HepG2 (cell line): ENCODE data around the gene DMKN. TPM values are rescaled to one million over a fixed set of nuclear protein-coding genes. Genes with fewer than 3 reads are reported as not detected.

ENCODE experiments used
- ATAC-seq: fragments of 200-7000 bp; cut with Tn5 transposase; 3 replicates; pipeline ENCODE4 v1.9.1; 2020; ENCODE audit warnings: mild to moderate bottlenecking, moderate library complexity
- BruUV-seq: library from RNA; stranded (reverse); fragments of 400-500 nt; replicated peaks from 2 replicates; lab custom pipeline; 2021; lab: Mats Ljungman, UMichigan
- CTCF ChIA-PET: fragments of 300-600 bp; formaldehyde crosslinking; extraction: SDS; loops from one replicate; lab custom pipeline; 2021; ENCODE audit warnings: low total read pairs, inconsistent platforms, low intra/inter-chr PET ratio; lab: Yijun Ruan, JAX
- POLR2A ChIA-PET: fragments of 350-600 bp; sonication (Branson Sonifier 250); formaldehyde crosslinking; loops from one replicate; lab custom pipeline; 2020; ENCODE audit warnings: antibody characterized with exemption, inconsistent platforms; lab: Yijun Ruan, JAX
- DNase-seq: peaks from one replicate; pipeline ENCODE4 v3.0.0-alpha.2; 2015; ENCODE audit warnings: low spot score
- FAIRE-seq: peaks from 3 replicates; lab custom pipeline; 2011; peaks lifted over from hg19 to GRCh38; lab: Jason Lieb, UNC
- H2AFZ ChIP-seq: one replicate; pipeline ENCODE4 v1.6.1; 2011; ENCODE audit warnings: low read length, inconsistent platforms
- H3K27ac ChIP-seq: fragments of 300-600 bp; 3 replicates; pipeline ENCODE4 v1.8.0; 2011; ENCODE audit warnings: mixed run types, mild to moderate bottlenecking, mixed read lengths, low read length, inconsistent platforms; ENCODE audit not compliant: insufficient read depth; ENCODE audit errors: extremely low read length
- H3K27me3 ChIP-seq, 2 experiments: fragments of 200-600 bp in 1 of 2; 2 replicates in 1 of 2; 3 replicates in 1 of 2; pipeline versions ENCODE4 v1.6.0 to v1.8.0; 2011; ENCODE audit warnings: low read length in 2 of 2, mild to moderate bottlenecking in 2 of 2, moderate library complexity in 2 of 2, inconsistent platforms in 1 of 2; ENCODE audit not compliant: insufficient read depth in 2 of 2, control insufficient read depth in 1 of 2
- H3K36me3 ChIP-seq, 2 experiments: fragments of 200-600 bp in 1 of 2; replicated peaks in 1 of 2; 2 replicates in 1 of 2; 3 replicates in 1 of 2; pipeline versions ENCODE4 v1.5.1 to v1.8.0; 2011; ENCODE audit warnings: low read length in 2 of 2, inconsistent platforms in 1 of 2; ENCODE audit not compliant: insufficient read depth in 2 of 2, control insufficient read depth in 1 of 2
- H3K4me1 ChIP-seq: 2 replicates; pipeline ENCODE4 v1.5.1; 2012; ENCODE audit warnings: low read length, inconsistent platforms; ENCODE audit not compliant: insufficient read depth
- H3K4me2 ChIP-seq: 2 replicates; pipeline ENCODE4 v1.6.0; 2011; ENCODE audit warnings: low read depth, low read length, inconsistent platforms
- H3K4me3 ChIP-seq, 3 experiments: fragments of 200-600 bp in 1 of 3; sonication (generic), shearing (Covaris generic) in 1 of 3; replicated peaks in 1 of 3; 2 replicates each; pipeline ENCODE4 v1.5.1; 2011 to 2016; ENCODE audit warnings: low read length in 3 of 3, inconsistent platforms in 2 of 3, low read depth in 2 of 3, mild to moderate bottlenecking in 2 of 3, control low read depth in 1 of 3, mixed read lengths in 1 of 3; ENCODE audit not compliant: insufficient read depth in 1 of 3
- H3K79me2 ChIP-seq: one replicate; pipeline ENCODE4 v1.6.1; 2011; ENCODE audit warnings: low read length, inconsistent platforms; ENCODE audit not compliant: insufficient read depth
- H3K9ac ChIP-seq: 2 replicates; pipeline ENCODE4 v1.6.0; 2011; ENCODE audit warnings: mild to moderate bottlenecking, low read depth, low read length, inconsistent platforms; ENCODE audit not compliant: insufficient read depth
- H3K9me3 ChIP-seq: 2 replicates; pipeline ENCODE4 v1.5.1; 2012; ENCODE audit warnings: mild to moderate bottlenecking, low read length
- H4K20me1 ChIP-seq: 2 replicates; pipeline ENCODE4 v1.6.0; 2011; ENCODE audit warnings: inconsistent platforms, mild to moderate bottlenecking, low read length, moderate library complexity; ENCODE audit not compliant: insufficient read depth
- CBX5 ChIP-seq: sonication (generic); formaldehyde crosslinking; IDR thresholded peaks from 2 replicates; pipeline ENCODE4 v1.4.0; 2020; ENCODE audit warnings: missing genetic modification reagents, borderline replicate concordance
- ESRRA ChIP-seq: sonication (generic); formaldehyde crosslinking; IDR thresholded peaks from 2 replicates; pipeline ENCODE4 v1.5.1; 2020; ENCODE audit warnings: mild to moderate bottlenecking, low read depth, missing genetic modification reagents
- HNRNPLL ChIP-seq: fragments of 200-400 bp; formaldehyde crosslinking; IDR thresholded peaks from 2 replicates; pipeline ENCODE4 v1.6.1; 2017; ENCODE audit warnings: mild to moderate bottlenecking, low read depth, low read length; ENCODE audit not compliant: poor library complexity, severe bottlenecking
- IRF2 ChIP-seq: IDR thresholded peaks from 2 replicates; pipeline ENCODE4 v1.6.1; 2018; ENCODE audit warnings: missing genetic modification reagents, missing compliant biosample characterization
- RFX3 ChIP-seq: IDR thresholded peaks from 2 replicates; pipeline ENCODE4 v1.6.1; 2016; ENCODE audit warnings: missing biosample characterization, missing genetic modification reagents
- TOPORS ChIP-seq: sonication (generic); formaldehyde crosslinking; IDR thresholded peaks from 2 replicates; pipeline ENCODE4 v1.8.0; 2023; ENCODE audit warnings: mild to moderate bottlenecking, missing genetic modification reagents
- ZC3H4 ChIP-seq: sonication (generic); formaldehyde crosslinking; IDR thresholded peaks from 2 replicates; pipeline ENCODE4 v1.4.0; 2020; ENCODE audit warnings: missing genetic modification reagents, borderline replicate concordance
- ZNF354B ChIP-seq: sonication (generic); formaldehyde crosslinking; IDR thresholded peaks from 2 replicates; pipeline ENCODE4 v1.8.0; 2022; ENCODE audit warnings: mild to moderate bottlenecking, missing genetic modification reagents
- ZNF451 ChIP-seq: sonication (generic); formaldehyde crosslinking; IDR thresholded peaks from 2 replicates; pipeline ENCODE4 v1.5.0; 2020; ENCODE audit warnings: mild to moderate bottlenecking, missing genetic modification reagents
- ZNF496 ChIP-seq: sonication (generic); formaldehyde crosslinking; IDR thresholded peaks from 2 replicates; pipeline ENCODE4 v1.8.1; 2023; ENCODE audit warnings: mild to moderate bottlenecking, moderate library complexity, missing genetic modification reagents; ENCODE audit not compliant: insufficient replicate concordance
- ZNF572 ChIP-seq: sonication (generic); formaldehyde crosslinking; IDR thresholded peaks from 2 replicates; pipeline ENCODE4 v1.5.1; 2020; ENCODE audit warnings: mild to moderate bottlenecking, missing genetic modification reagents
- ZNF672 ChIP-seq: sonication (generic); formaldehyde crosslinking; IDR thresholded peaks from 2 replicates; pipeline ENCODE4 v1.8.1; 2022; ENCODE audit warnings: missing genetic modification reagents
- WGBS: methylation state at CpG from one replicate; pipeline ENCODE4 v1.1.6; 2017; ENCODE audit warnings: low lambda C conversion rate; 5-methylcytosine and 5-hydroxymethylcytosine counted together
- in situ Hi-C: cut with HindIII; loops from 2 replicates; pipeline ENCODE4 v1.10.0; 2017; ENCODE audit warnings: low pct_unique_long_range_greater_than_20kb; ENCODE audit not compliant: extremely low pct_ligation_motif_present
- intact Hi-C: fragments of 100-400 bp; cut with micrococcal nuclease; formaldehyde crosslinking; loops from one replicate; pipeline ENCODE4 v1.10.0; 2022; ENCODE audit not compliant: unreplicated experiment
- polyA plus RNA-seq, 8 experiments: library from polyadenylated mRNA; depleted of rRNA in 3 of 8; stranded (reverse) in 7 of 8; unstranded in 1 of 8; fragments of >200 nt; fragmentation: Illumina TruSeq in 4 of 8; extraction: Trizol in 4 of 8; gene quantifications; 2 replicates each; pipeline versions ENCODE4 v1.2.1 to v1.2.3, GENCODE V29; 2011 to 2016; ENCODE audit warnings: low read depth in 4 of 8, missing spikeins in 1 of 8, mixed read lengths in 1 of 8; ENCODE audit not compliant: insufficient read depth in 1 of 8
- total RNA-seq, 5 experiments: library from RNA; depleted of rRNA; stranded (reverse); fragments of >200 nt; fragmentation: Illumina TruSeq; extraction: Trizol; gene quantifications; 2 replicates each; pipeline ENCODE4 v1.2.3, GENCODE V29; 2016; ENCODE audit warnings: low read depth in 1 of 5
- TF ChIP-seq, protein P1 (sequence below): sonication (generic); formaldehyde crosslinking; IDR thresholded peaks from 2 replicates; pipeline ENCODE4 v1.4.0; 2020; ENCODE audit warnings: low read depth, mild to moderate bottlenecking, missing genetic modification reagents

The DMKN gene
- total and polyA plus RNA-seq, 2 of the 13 experiments (the other 11 are each of a cell fraction or from before 2014, with no cell fraction given), result 50.8 to 57.1 TPM

DNA sequence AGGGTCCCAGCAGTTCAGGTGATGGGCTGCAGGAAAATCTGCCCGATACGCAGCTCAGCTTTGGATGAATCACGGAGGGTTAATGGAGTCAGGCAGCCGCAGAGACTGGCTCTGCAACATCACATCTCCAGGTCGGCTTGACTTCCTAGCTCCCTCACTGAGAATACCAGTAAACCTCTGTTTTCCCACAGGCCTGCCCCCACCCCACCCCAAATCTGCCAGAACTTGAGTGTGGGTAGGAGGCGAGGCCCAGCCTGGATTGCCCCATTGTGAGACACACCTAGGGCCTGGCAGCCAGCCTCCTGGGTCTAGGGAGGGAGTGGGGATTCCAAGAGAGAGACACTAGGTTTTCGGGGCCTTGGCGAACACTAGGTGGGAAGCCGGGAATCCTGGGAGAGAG is 19.5 kb downstream of the DMKN start:
- CTCF ChIA-PET, result interaction anchor here (2.6 kb wide), 1 partner anchor 141 kb away, joined by 30 read pairs; no protein-coding TSS in a partner anchor
- Histone ChIP-seq H3K4me1 (peaks cover 15% of the 10 kb centered on the region), H2AFZ (no peak overlapping the region), H3K27me3 (no peaks in the 10 kb centered on the region), H3K9ac (no peak overlapping the region), H3K79me2 (no peaks in the 10 kb centered on the region), H3K4me2 (no peak overlapping the region), H3K4me3 (no peak overlapping the region), H4K20me1 (no peaks in the 10 kb centered on the region), H3K9me3 (no peaks in the 10 kb centered on the region), H3K36me3 (no peaks in the 10 kb centered on the region), H3K27ac (no peak overlapping the region)
- POLR2A ChIA-PET, result no interaction called here
- FAIRE-seq (no peak), DNase-seq (no peak), ATAC-seq (no peak)
- BruUV-seq, result no TSS peak
- TF ChIP-seq, protein P1, sequence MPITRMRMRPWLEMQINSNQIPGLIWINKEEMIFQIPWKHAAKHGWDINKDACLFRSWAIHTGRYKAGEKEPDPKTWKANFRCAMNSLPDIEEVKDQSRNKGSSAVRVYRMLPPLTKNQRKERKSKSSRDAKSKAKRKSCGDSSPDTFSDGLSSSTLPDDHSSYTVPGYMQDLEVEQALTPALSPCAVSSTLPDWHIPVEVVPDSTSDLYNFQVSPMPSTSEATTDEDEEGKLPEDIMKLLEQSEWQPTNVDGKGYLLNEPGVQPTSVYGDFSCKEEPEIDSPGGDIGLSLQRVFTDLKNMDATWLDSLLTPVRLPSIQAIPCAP (CRISPR knock-in tag), result no peak
- TF ChIP-seq HNRNPLL, result no peak
- TF ChIP-seq RFX3, result no peak
- no peak for TF ChIP-seq CBX5 (CRISPR knock-in tag)
- TF ChIP-seq TOPORS (CRISPR knock-in tag), result no peak
- TF ChIP-seq ESRRA (CRISPR knock-in tag), result no peak
- TF ChIP-seq ZNF572 (CRISPR knock-in tag), result no peak
- no peak for TF ChIP-seq IRF2 (CRISPR knock-in tag)
- TF ChIP-seq ZNF354B (CRISPR knock-in tag), result no peak
- TF ChIP-seq ZNF451 (CRISPR knock-in tag), result no peak
- no peak for TF ChIP-seq ZC3H4 (CRISPR knock-in tag)
- no peak for TF ChIP-seq ZNF672
- TF ChIP-seq ZNF496 (CRISPR knock-in tag), result no peak
- in situ Hi-C loops, result no loop called here
- WGBS, result 87% methylated on average over 9 of the region's 9 CpGs
- intact Hi-C loops, result loop anchor here (1.0 to 10.0 kb wide), 2 partner anchors 74 to 249 kb away; partner anchors contain the start of gene LSR
